PC-9 (cell line): ENCODE measurements around the gene MAPRE3. TPM values are rescaled to one million over a fixed set of nuclear protein-coding genes. Genes with fewer than 3 reads are reported as not detected.

Experiments used
- BruUV-seq: library from RNA; stranded (reverse); fragments of 400-500 nt; replicated peaks from 2 replicates; lab custom pipeline; 2021; lab: Mats Ljungman, UMichigan
- CTCF ChIA-PET: fragments of 300-600 bp; sonication (Branson Sonifier 250); formaldehyde crosslinking; loops from one replicate; lab custom pipeline; 2022; ENCODE audit warnings: antibody characterized with exemption; lab: Charles Lee
- POLR2A ChIA-PET: fragments of 300-600 bp; sonication (Branson Sonifier 250); formaldehyde crosslinking; loops from one replicate; lab custom pipeline; 2022; ENCODE audit warnings: antibody characterized with exemption; ENCODE audit not compliant: unreplicated experiment; lab: Charles Lee
- DNase-seq, 2 experiments: peaks; one replicate each; pipeline versions ENCODE4 v3.0.0 to v3.0.0-alpha.2; 2015 to 2022; ENCODE audit warnings: mixed read lengths in 1 of 2
- H2AFZ ChIP-seq: fragments of 200-600 bp; sonication (generic); 2 replicates; pipeline ENCODE4 v1.8.1; 2017; ENCODE audit warnings: antibody characterized with exemption
- H3F3A ChIP-seq: fragments of 200-600 bp; sonication (generic); 2 replicates; pipeline ENCODE4 v1.8.1; 2017; ENCODE audit warnings: antibody characterized with exemption, mild to moderate bottlenecking, low read depth; ENCODE audit not compliant: insufficient read depth
- H3K27ac ChIP-seq: fragments of 200-600 bp; sonication (generic); 2 replicates; pipeline ENCODE4 v1.6.1; 2016; ENCODE audit warnings: mixed run types
- H3K27me3 ChIP-seq: fragments of 200-600 bp; sonication (generic); 2 replicates; pipeline ENCODE4 v1.6.1; 2016; ENCODE audit warnings: low read depth, mixed run types; ENCODE audit not compliant: insufficient read depth
- H3K36me3 ChIP-seq: fragments of 200-600 bp; sonication (generic); 2 replicates; pipeline ENCODE4 v1.6.1; 2016; ENCODE audit warnings: low read depth, mixed run types
- H3K4me1 ChIP-seq: fragments of 200-600 bp; sonication (generic); replicated peaks from 2 replicates; pipeline ENCODE4 v1.6.1; 2016; ENCODE audit warnings: mixed run types; ENCODE audit not compliant: insufficient read depth
- H3K4me2 ChIP-seq: fragments of 200-600 bp; sonication (generic); 2 replicates; pipeline ENCODE4 v1.6.1; 2017; ENCODE audit warnings: mixed run types
- H3K4me3 ChIP-seq: fragments of 200-600 bp; sonication (generic); 2 replicates; pipeline ENCODE4 v1.6.1; 2016; ENCODE audit warnings: mixed run types
- H3K79me2 ChIP-seq: fragments of 200-600 bp; sonication (generic); 2 replicates; pipeline ENCODE4 v1.6.1; 2017; ENCODE audit warnings: low read depth, mixed run types
- H3K9me2 ChIP-seq: fragments of 200-600 bp; sonication (generic); 2 replicates; pipeline ENCODE4 v1.8.1; 2017; ENCODE audit warnings: mild to moderate bottlenecking; ENCODE audit not compliant: insufficient read depth
- H3K9me3 ChIP-seq: fragments of 200-600 bp; sonication (generic); 2 replicates; pipeline ENCODE4 v1.8.1; 2016; ENCODE audit warnings: low read depth; ENCODE audit not compliant: insufficient read depth
- H4K20me1 ChIP-seq: fragments of 200-600 bp; sonication (generic); 2 replicates; pipeline ENCODE4 v1.8.1; 2017; ENCODE audit not compliant: insufficient read depth
- EZH2 ChIP-seq: fragments of 200-600 bp; sonication (generic); IDR thresholded peaks from 2 replicates; pipeline ENCODE4 v1.8.0; 2017; ENCODE audit warnings: antibody characterized with exemption, low read depth
- intact Hi-C: fragments of 100-400 bp; cut with micrococcal nuclease; formaldehyde crosslinking; loops from one replicate; pipeline ENCODE4 v1.10.0; 2022; ENCODE audit not compliant: unreplicated experiment
- total RNA-seq: library from RNA; stranded (reverse); gene quantifications from 2 replicates; pipeline ENCODE4 v1.2.3, GENCODE V29; 2021
- TF ChIP-seq, protein P1 (sequence below): fragments of 200-600 bp; sonication (generic); conservative IDR thresholded peaks from 2 replicates; pipeline ENCODE4 v1.6.1; 2017; ENCODE audit warnings: mixed run types, antibody characterized with exemption, mild to moderate bottlenecking, moderate library complexity

MAPRE3 gene
- total RNA-seq, 1 experiment from 2014 or later: 25.2 TPM

DNA sequence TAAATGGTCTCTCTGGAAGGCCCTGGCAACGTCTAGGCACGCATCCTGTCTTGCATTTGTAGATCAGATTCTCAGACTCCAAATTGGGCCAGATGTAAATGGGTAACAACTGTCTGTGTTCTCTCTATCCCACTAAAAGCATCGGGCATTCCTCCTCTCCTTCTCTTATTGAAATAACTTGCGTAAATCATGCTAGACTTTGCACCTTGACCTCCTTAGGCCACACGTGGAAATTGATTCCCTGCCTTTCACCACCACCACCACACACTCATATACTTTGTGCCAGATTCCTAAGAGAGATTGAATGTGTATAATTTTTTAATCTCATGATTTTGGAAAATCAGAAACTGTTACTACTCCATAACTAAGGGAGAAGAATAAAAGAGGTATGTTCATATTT, 21.3 kb downstream of the MAPRE3 start:
- TF ChIP-seq EZH2: no peak
- TF ChIP-seq, protein P1, sequence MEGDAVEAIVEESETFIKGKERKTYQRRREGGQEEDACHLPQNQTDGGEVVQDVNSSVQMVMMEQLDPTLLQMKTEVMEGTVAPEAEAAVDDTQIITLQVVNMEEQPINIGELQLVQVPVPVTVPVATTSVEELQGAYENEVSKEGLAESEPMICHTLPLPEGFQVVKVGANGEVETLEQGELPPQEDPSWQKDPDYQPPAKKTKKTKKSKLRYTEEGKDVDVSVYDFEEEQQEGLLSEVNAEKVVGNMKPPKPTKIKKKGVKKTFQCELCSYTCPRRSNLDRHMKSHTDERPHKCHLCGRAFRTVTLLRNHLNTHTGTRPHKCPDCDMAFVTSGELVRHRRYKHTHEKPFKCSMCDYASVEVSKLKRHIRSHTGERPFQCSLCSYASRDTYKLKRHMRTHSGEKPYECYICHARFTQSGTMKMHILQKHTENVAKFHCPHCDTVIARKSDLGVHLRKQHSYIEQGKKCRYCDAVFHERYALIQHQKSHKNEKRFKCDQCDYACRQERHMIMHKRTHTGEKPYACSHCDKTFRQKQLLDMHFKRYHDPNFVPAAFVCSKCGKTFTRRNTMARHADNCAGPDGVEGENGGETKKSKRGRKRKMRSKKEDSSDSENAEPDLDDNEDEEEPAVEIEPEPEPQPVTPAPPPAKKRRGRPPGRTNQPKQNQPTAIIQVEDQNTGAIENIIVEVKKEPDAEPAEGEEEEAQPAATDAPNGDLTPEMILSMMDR: no peak

DNA sequence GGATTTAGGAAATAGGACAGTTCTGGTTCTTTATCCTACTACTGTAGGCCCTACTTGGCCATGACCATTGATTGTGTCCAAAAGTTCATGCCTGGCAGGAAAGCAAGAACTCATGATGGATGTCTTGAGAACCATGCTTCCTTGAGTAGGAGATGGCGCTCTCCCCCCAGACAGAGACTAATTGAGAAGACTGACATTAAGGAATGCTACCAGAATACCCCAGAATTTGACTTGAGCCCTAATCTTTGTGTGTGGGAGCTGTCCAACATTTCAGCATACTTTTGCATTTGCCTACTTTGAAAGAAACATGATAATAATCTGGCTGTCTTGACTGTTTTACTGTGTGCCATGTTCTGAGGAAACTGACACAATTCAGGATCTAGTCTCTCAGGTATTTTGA, 23.3 kb downstream of the MAPRE3 start:
- ChIA-PET POLR2A (interaction anchor here (0.6 kb wide), 2 partner anchors 299 to 656 kb away, joined by 4 to 6 read pairs; no protein-coding TSS in a partner anchor), CTCF (no interaction called here)
- Histone ChIP-seq H3K79me2 (no peaks in the 10 kb centered on the region), H3F3A (peaks cover 8% of the 10 kb centered on the region; the same call in 1 of the 2 replicates), H3K4me2 (no peak overlapping the region), H2AFZ (no peak overlapping the region), H4K20me1 (no peaks in the 10 kb centered on the region), H3K36me3 (no peaks in the 10 kb centered on the region), H3K27me3 (no peaks in the 10 kb centered on the region), H3K4me1 (peaks cover 9% of the 10 kb centered on the region), H3K4me3 (no peak overlapping the region), H3K9me3 (no peaks in the 10 kb centered on the region), H3K27ac (no peak overlapping the region), H3K9me2 (no peaks in the 10 kb centered on the region)
- TF ChIP-seq, protein P1: no peak
- no peak for TF ChIP-seq EZH2
- intact Hi-C loops: no loop called here
- no TSS peak for BruUV-seq
- DNase-seq: no peak

More for the DNA sequence above, 21.3 kb downstream of the MAPRE3 start:
- no TSS peak for BruUV-seq
- ChIA-PET POLR2A (no interaction called here), CTCF (no interaction called here)
- Histone ChIP-seq H3K9me2 (no peaks in the 10 kb centered on the region), H3K4me2 (no peak overlapping the region), H3F3A (peaks cover 14% of the 10 kb centered on the region; the same call in 1 of the 2 replicates), H4K20me1 (no peaks in the 10 kb centered on the region), H3K4me1 (peaks cover 16% of the 10 kb centered on the region), H3K27ac (no peak overlapping the region), H2AFZ (no peak overlapping the region), H3K4me3 (no peak overlapping the region), H3K79me2 (no peaks in the 10 kb centered on the region), H3K27me3 (no peaks in the 10 kb centered on the region), H3K36me3 (no peaks in the 10 kb centered on the region), H3K9me3 (no peaks in the 10 kb centered on the region)
- no peak for DNase-seq
- intact Hi-C loops: no loop called here

DNA sequence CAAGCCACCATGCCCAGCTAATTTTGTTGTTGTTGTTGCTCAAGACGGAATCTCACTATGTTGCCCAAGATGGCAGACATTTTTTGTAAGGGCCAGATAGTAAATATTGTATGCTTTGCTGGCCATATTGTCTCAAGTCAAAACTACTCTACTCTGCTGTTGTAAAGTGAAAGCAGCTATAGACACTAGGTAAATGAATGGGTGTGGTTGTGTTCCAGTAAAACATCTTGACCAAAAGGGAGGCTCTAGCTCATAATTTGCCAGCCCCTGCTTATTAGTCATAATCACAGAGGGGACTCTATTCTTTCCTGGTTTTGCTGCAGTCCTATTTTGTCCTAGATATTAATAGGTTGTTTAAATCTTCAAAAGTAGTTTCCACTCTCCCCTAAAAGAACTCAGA, 24.5 kb downstream of the MAPRE3 start:
- DNase-seq: no peak
- no peak for TF ChIP-seq EZH2
- TF ChIP-seq, protein P1: no peak
- H3K79me2 ChIP-seq: no peaks in the 10 kb centered on the region
- no peaks in the 10 kb centered on the region for H3K9me2 ChIP-seq
- no peak overlapping the region for H2AFZ ChIP-seq
- no peaks in the 10 kb centered on the region for H4K20me1 ChIP-seq
- CTCF ChIA-PET: interaction anchor here (0.6 kb wide), 2 partner anchors 24 to 40 kb away, joined by 4 to 6 read pairs; no protein-coding TSS in a partner anchor
- no peak overlapping the region for H3K4me2 ChIP-seq
- intact Hi-C loops: no loop called here
- no peak overlapping the region for H3K4me3 ChIP-seq
- H3K27ac ChIP-seq: no peak overlapping the region
- BruUV-seq: no TSS peak
- no peaks in the 10 kb centered on the region for H3K27me3 ChIP-seq
- no peaks in the 10 kb centered on the region for H3K9me3 ChIP-seq
- H3K36me3 ChIP-seq: no peaks in the 10 kb centered on the region
- no peaks in the 10 kb centered on the region for H3K4me1 ChIP-seq
- no peaks in the 10 kb centered on the region; the same call in 1 of the 2 replicates for H3F3A ChIP-seq
- POLR2A ChIA-PET: no interaction called here
